Measurements from ENCODE around the gene EP400. TPM values are rescaled to one million over a fixed set of nuclear protein-coding genes. Genes with fewer than 3 reads are reported as not detected.

The EP400 gene
- total and polyA plus RNA-seq, 9 of the 15 experiments (the other 6 are each of a cell fraction or from before 2014, with no cell fraction given), result 4.5 to 58.0 (median 7.0) TPM

- TF ChIP-seq ZNF217 (CRISPR knock-in tag; IDR thresholded peaks at IDR 0.05) (no peak), ZNF3 (CRISPR knock-in tag; IDR thresholded peaks at IDR 0.05) (no peak), ZNF121 (CRISPR knock-in tag; conservative IDR thresholded peaks at IDR 0.05) (no peak), POLR2AphosphoS5 (IDR thresholded peaks at IDR 0.05; ENCODE audit: control insufficient read depth, insufficient read depth, low read depth, low read length) (peak; percentile 87), KLF16 (IDR thresholded peaks at IDR 0.05) (no peak), ZFX (CRISPR knock-in tag; IDR thresholded peaks at IDR 0.05) (no peak), MXI1 (IDR thresholded peaks at IDR 0.05; ENCODE audit: low read depth, low read length) (peak; percentile 92), PTRF (tag; IDR thresholded peaks at IDR 0.05) (no peak), E2F4 (CRISPR knock-in tag; IDR thresholded peaks at IDR 0.05; ENCODE audit: low read depth) (peak; percentile 66; the same call in 1 of the 2 replicates), RFX5 (IDR thresholded peaks at IDR 0.05; ENCODE audit: low read depth, low read length) (no peak), ETV6 (IDR thresholded peaks at IDR 0.05; ENCODE audit: borderline replicate concordance in 1 of 2, low read depth in 2 of 2, low read length in 1 of 2) (no peak; a peak in 1 of 4 replicates), ETV6 (CRISPR knock-in tag; IDR thresholded peaks at IDR 0.05; ENCODE audit: borderline replicate concordance) (0 out of 2 replicates have a peak, but pooled peaks have one; percentile 65), FOXP1 (CRISPR knock-in tag; IDR thresholded peaks at IDR 0.05) (peak; percentile 18; the same call in 1 of the 2 replicates), OTX1 (CRISPR knock-in tag; IDR thresholded peaks at IDR 0.05) (no peak), CBX3 (IDR thresholded peaks at IDR 0.05; ENCODE audit: borderline replicate concordance in 1 of 2, low read length in 2 of 2) (peak in 1 of 2 experiments; percentile 56; a peak in 1 of 3 replicates), TCF7L2 (IDR thresholded peaks at IDR 0.05; ENCODE audit: low read depth, low read length) (no peak), ZNF282 (CRISPR knock-in tag; IDR thresholded peaks at IDR 0.05) (no peak), SMAD4 (CRISPR knock-in tag; conservative IDR thresholded peaks at IDR 0.05) (peak; percentile 55; the same call in 1 of the 2 replicates), COPS2 (conservative IDR thresholded peaks at IDR 0.05) (no peak), JUN (IDR thresholded peaks at IDR 0.05; ENCODE audit: borderline replicate concordance, low read depth, low read length) (peak; percentile 64; the same call in 1 of the 2 replicates), JUN (CRISPR knock-in tag; IDR thresholded peaks at IDR 0.05; ENCODE audit: borderline replicate concordance) (no peak; the same call in 1 of the 2 replicates), E2F6 (IDR thresholded peaks at IDR 0.05; ENCODE audit: borderline replicate concordance in 1 of 2, extremely low read depth in 1 of 2, insufficient read depth in 1 of 2, insufficient read length in 1 of 2, low read depth in 1 of 2, low read length in 1 of 2, poor library complexity in 1 of 2, severe bottlenecking in 1 of 2) (peak; percentile 89 to 98), CREBBP (IDR thresholded peaks at IDR 0.05; ENCODE audit: low read depth, low read length) (no peak), CHD1 (IDR thresholded peaks at IDR 0.05; ENCODE audit: low read length) (peak; percentile 51), HDAC8 (tag; IDR thresholded peaks at IDR 0.05) (no peak), LCOR (CRISPR knock-in tag; IDR thresholded peaks at IDR 0.05) (peak; percentile 32; the same call in 1 of the 2 replicates), HDAC1 (IDR thresholded peaks at IDR 0.05) (peak in 1 of 2 experiments; percentile 83; a peak in 2 of 4 replicates), ZNF165 (CRISPR knock-in tag; IDR thresholded peaks at IDR 0.05; ENCODE audit: borderline replicate concordance) (no peak), GTF2A2 (tag; IDR thresholded peaks at IDR 0.05) (no peak)
Observed at GRCh38 chr12:132083941-132084620, 134.3 kb downstream of the EP400 start (continued).
